Effector memory CD4-positive, alpha-beta T cell (primary cell): Measurements from ENCODE around the gene FAM229A.

Experiments used
- DNase-seq, 3 donors: peaks; one replicate each; pipeline ENCODE4 v3.0.0-alpha.2; 2020
- H3K27ac ChIP-seq: 2 replicates; pipeline ENCODE4 v1.7.0; 2013; ENCODE audit warnings: mild to moderate bottlenecking, low read length, moderate library complexity; ENCODE audit not compliant: insufficient read depth, poor library complexity, severe bottlenecking
- H3K27me3 ChIP-seq: replicated peaks from 2 replicates; pipeline ENCODE4 v1.7.0; 2013; ENCODE audit warnings: mild to moderate bottlenecking, low read length; ENCODE audit not compliant: insufficient read depth, control insufficient read depth, poor library complexity, severe bottlenecking
- H3K36me3 ChIP-seq: 2 replicates; pipeline ENCODE4 v1.7.0; 2013; ENCODE audit warnings: mild to moderate bottlenecking, low read length, moderate library complexity; ENCODE audit not compliant: control insufficient read depth, insufficient read depth
- H3K4me1 ChIP-seq: 2 replicates; pipeline ENCODE4 v1.7.0; 2013; ENCODE audit warnings: low read length, mild to moderate bottlenecking; ENCODE audit not compliant: control insufficient read depth, insufficient read depth, poor library complexity, severe bottlenecking
- H3K4me3 ChIP-seq: 2 replicates; pipeline ENCODE4 v1.7.0; 2013; ENCODE audit warnings: low read length, low read depth, mild to moderate bottlenecking; ENCODE audit not compliant: insufficient read depth, poor library complexity, severe bottlenecking
- H3K9me3 ChIP-seq: 2 replicates; pipeline ENCODE4 v1.7.0; 2013; ENCODE audit warnings: mild to moderate bottlenecking, low read length, moderate library complexity; ENCODE audit not compliant: control insufficient read depth

FAM229A gene

GRCh38 chr1:32394890-32395432 lies 32.7 kb upstream of the FAM229A start:
- Histone ChIP-seq H3K36me3 (peaks cover 15% of the 10 kb centered on the region), H3K4me3 (peak overlapping the region; percentile 76), H3K27me3 (no peaks in the 10 kb centered on the region), H3K9me3 (no peaks in the 10 kb centered on the region), H3K4me1 (peaks cover 15% of the 10 kb centered on the region), H3K27ac (peak overlapping the region; percentile 94)
- no peak for DNase-seq

GRCh38 chr1:32394141-32394889 lies 32.0 kb upstream of the FAM229A start, which contains the start of gene BSDC1:
Gene BSDC1, minus strand, starts transcription at chr1:32394441. Its CDS starts 27 bp downstream, at chr1:32394414.
- peak; percentile 95 to 96 (median 96) for DNase-seq
- H3K4me1 ChIP-seq = peaks cover 15% of the 10 kb centered on the region
- H3K27ac ChIP-seq = peak within 1 kb of the TSS; percentile 94
- H3K27me3 ChIP-seq = no peaks in the 10 kb centered on the region
- no peaks in the 10 kb centered on the region for H3K9me3 ChIP-seq
- H3K36me3 ChIP-seq = peaks cover 19% of the 10 kb centered on the region
- peak within 1 kb of the TSS; percentile 76 for H3K4me3 ChIP-seq

- Histone ChIP-seq H3K27ac (peak overlapping the region; percentile 94), H3K27me3 (no peaks in the 10 kb centered on the region), H3K36me3 (peaks cover 22% of the 10 kb centered on the region), H3K4me3 (peak overlapping the region; percentile 76), H3K9me3 (no peaks in the 10 kb centered on the region), H3K4me1 (peaks cover 15% of the 10 kb centered on the region)
- DNase-seq = no peak
Observed at GRCh38 chr1:32393832-32394140, 31.5 kb upstream of the FAM229A start.

- Histone ChIP-seq H3K4me1 (peaks cover 15% of the 10 kb centered on the region), H3K4me3 (peak overlapping the region; percentile 76), H3K9me3 (no peaks in the 10 kb centered on the region), H3K36me3 (peaks cover 26% of the 10 kb centered on the region), H3K27ac (peak overlapping the region; percentile 94), H3K27me3 (no peaks in the 10 kb centered on the region)
- no peak for DNase-seq
Observed at GRCh38 chr1:32393136-32393535, 30.9 kb upstream of the FAM229A start.

GRCh38 chr1:32392325-32392724 lies 30.0 kb upstream of the FAM229A start:
- Histone ChIP-seq H3K27me3 (no peaks in the 10 kb centered on the region), H3K36me3 (peaks cover 32% of the 10 kb centered on the region), H3K27ac (no peak overlapping the region), H3K4me3 (no peak overlapping the region), H3K4me1 (peaks cover 15% of the 10 kb centered on the region), H3K9me3 (no peaks in the 10 kb centered on the region)
- DNase-seq = no peak

- H3K4me3 ChIP-seq = no peak overlapping the region
- DNase-seq = no peak
- no peaks in the 10 kb centered on the region for H3K9me3 ChIP-seq
- no peak overlapping the region for H3K27ac ChIP-seq
- H3K4me1 ChIP-seq = peaks cover 15% of the 10 kb centered on the region
- no peaks in the 10 kb centered on the region for H3K27me3 ChIP-seq
- H3K36me3 ChIP-seq = peaks cover 39% of the 10 kb centered on the region
Observed at GRCh38 chr1:32390904-32391870, 28.9 kb upstream of the FAM229A start.

GRCh38 chr1:32388641-32389040 lies 26.4 kb upstream of the FAM229A start:
- Histone ChIP-seq H3K9me3 (no peaks in the 10 kb centered on the region), H3K4me3 (no peak overlapping the region), H3K27ac (no peak overlapping the region), H3K27me3 (no peaks in the 10 kb centered on the region), H3K4me1 (peaks cover 8% of the 10 kb centered on the region), H3K36me3 (peaks cover 61% of the 10 kb centered on the region)
- DNase-seq = no peak

- Histone ChIP-seq H3K4me1 (no peaks in the 10 kb centered on the region), H3K9me3 (no peaks in the 10 kb centered on the region), H3K27me3 (no peaks in the 10 kb centered on the region), H3K36me3 (peaks cover 79% of the 10 kb centered on the region), H3K27ac (no peak overlapping the region), H3K4me3 (no peak overlapping the region)
- no peak for DNase-seq
Observed at GRCh38 chr1:32386676-32387392, 24.5 kb upstream of the FAM229A start.

- Histone ChIP-seq H3K27ac (no peak overlapping the region), H3K36me3 (peaks cover 92% of the 10 kb centered on the region), H3K4me1 (no peaks in the 10 kb centered on the region), H3K27me3 (no peaks in the 10 kb centered on the region), H3K4me3 (no peak overlapping the region), H3K9me3 (no peaks in the 10 kb centered on the region)
- DNase-seq = no peak
Observed at GRCh38 chr1:32380057-32380456, 17.8 kb upstream of the FAM229A start.
